ENCODE data around the gene CAMK2N2.

CAMK2N2 gene

DNA sequence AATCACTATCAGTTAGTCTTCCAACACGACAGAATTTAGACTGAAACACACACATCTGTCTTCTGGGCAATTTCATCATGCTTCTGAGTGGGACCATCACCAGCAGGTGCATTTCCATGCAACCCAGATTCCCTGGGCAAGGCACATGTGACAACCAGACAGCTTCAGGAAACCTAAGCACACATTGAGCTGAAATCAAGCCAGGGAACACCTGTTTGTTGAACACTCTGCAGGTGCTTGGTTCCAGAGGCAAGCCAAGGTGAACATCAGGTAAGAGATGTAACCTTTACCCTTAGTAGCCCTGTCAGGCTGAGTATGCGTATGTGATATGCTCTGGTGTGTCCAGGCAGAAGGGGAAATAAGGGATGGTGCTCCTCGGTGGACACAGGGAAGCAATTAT is 34.4 kb upstream of the CAMK2N2 start:
- H3K27me3 ChIP-seq (ENCODE audit: control insufficient read depth, low read length) = peaks cover 10% of the 10 kb centered on the region; the same call in 1 of the 2 replicates
- no peak for TF ChIP-seq EZH2phosphoT487 (IDR thresholded peaks at IDR 0.05; ENCODE audit: borderline replicate concordance, low read length)
- TF ChIP-seq, protein P1, sequence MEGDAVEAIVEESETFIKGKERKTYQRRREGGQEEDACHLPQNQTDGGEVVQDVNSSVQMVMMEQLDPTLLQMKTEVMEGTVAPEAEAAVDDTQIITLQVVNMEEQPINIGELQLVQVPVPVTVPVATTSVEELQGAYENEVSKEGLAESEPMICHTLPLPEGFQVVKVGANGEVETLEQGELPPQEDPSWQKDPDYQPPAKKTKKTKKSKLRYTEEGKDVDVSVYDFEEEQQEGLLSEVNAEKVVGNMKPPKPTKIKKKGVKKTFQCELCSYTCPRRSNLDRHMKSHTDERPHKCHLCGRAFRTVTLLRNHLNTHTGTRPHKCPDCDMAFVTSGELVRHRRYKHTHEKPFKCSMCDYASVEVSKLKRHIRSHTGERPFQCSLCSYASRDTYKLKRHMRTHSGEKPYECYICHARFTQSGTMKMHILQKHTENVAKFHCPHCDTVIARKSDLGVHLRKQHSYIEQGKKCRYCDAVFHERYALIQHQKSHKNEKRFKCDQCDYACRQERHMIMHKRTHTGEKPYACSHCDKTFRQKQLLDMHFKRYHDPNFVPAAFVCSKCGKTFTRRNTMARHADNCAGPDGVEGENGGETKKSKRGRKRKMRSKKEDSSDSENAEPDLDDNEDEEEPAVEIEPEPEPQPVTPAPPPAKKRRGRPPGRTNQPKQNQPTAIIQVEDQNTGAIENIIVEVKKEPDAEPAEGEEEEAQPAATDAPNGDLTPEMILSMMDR (IDR thresholded peaks at IDR 0.05; ENCODE audit: low read depth, low read length, poor library complexity, severe bottlenecking) = no peak

DNA sequence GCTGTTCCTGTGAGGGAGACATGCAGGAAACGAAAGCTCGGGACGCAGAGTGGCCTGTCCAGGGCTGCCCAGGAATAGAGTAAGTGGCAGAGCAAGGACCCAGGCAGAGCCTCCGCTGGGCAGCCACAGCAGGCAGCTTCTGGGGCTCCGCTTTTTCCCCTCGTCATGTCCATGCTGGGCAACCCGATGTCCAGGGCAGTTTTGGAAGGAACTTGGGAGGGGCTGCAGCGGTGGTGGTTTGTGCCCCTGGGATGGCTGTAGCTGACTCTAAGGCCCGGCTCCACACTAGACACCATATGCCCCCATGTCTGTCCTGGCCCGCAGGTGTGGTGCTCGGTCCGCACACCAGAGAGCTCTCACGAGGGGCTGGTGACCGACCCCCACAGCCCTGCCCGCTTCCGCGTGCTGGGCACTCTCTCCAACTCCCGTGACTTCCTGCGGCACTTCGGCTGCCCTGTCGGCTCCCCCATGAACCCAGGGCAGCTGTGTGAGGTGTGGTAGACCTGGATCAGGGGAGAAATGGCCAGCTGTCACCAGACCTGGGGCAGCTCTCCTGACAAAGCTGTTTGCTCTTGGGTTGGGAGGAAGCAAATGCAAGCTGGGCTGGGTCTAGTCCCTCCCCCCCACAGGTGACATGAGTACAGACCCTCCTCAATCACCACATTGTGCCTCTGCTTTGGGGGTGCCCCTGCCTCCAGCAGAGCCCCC is 30.5 kb upstream of the CAMK2N2 start:
- Histone ChIP-seq H3K4me2 (ENCODE audit: low read length) (no peak overlapping the region), H3K4me3 (ENCODE audit: low read length) (no peak overlapping the region), H3K4me1 (ENCODE audit: control insufficient read depth, low read length) (no peaks in the 10 kb centered on the region), H3K79me2 (ENCODE audit: control insufficient read depth, low read length) (no peaks in the 10 kb centered on the region), H3K36me3 (ENCODE audit: control insufficient read depth, low read length) (no peaks in the 10 kb centered on the region), H3F3A (ENCODE audit: control insufficient read depth, insufficient read depth) (0 out of 2 replicates have a peak, but pooled peaks cover 3% of the 10 kb centered on the region), H3K27ac (ENCODE audit: low read depth, low read length) (no peak overlapping the region), H3K27me3 (ENCODE audit: control insufficient read depth, low read length) (peaks cover 13% of the 10 kb centered on the region; the same call in 1 of the 2 replicates), H4K20me1 (ENCODE audit: control insufficient read depth, insufficient read depth, low read depth, low read length) (no peaks in the 10 kb centered on the region), H3K9me3 (ENCODE audit: control insufficient read depth, insufficient read depth, low read length) (no peaks in the 10 kb centered on the region), H3K9me2 (replicated peaks; ENCODE audit: control insufficient read depth, low read length) (no peaks in the 10 kb centered on the region)
- TF ChIP-seq EZH2phosphoT487 (IDR thresholded peaks at IDR 0.05; ENCODE audit: borderline replicate concordance, low read length) = no peak
- TF ChIP-seq, protein P1 (IDR thresholded peaks at IDR 0.05; ENCODE audit: low read depth, low read length, poor library complexity, severe bottlenecking) = no peak

More for the DNA sequence above, 34.4 kb upstream of the CAMK2N2 start:
- Histone ChIP-seq H3K4me2 (ENCODE audit: low read length) (no peak overlapping the region), H3K36me3 (ENCODE audit: control insufficient read depth, low read length) (peaks cover 16% of the 10 kb centered on the region), H3K9me3 (ENCODE audit: control insufficient read depth, insufficient read depth, low read length) (no peaks in the 10 kb centered on the region), H4K20me1 (ENCODE audit: control insufficient read depth, insufficient read depth, low read depth, low read length) (peaks cover 9% of the 10 kb centered on the region; the same call in 1 of the 2 replicates), H3K4me1 (ENCODE audit: control insufficient read depth, low read length) (peaks cover 16% of the 10 kb centered on the region), H3F3A (ENCODE audit: control insufficient read depth, insufficient read depth) (peaks cover 3% of the 10 kb centered on the region; the same call in 1 of the 2 replicates), H3K79me2 (ENCODE audit: control insufficient read depth, low read length) (peaks cover 18% of the 10 kb centered on the region), H3K27ac (ENCODE audit: low read depth, low read length) (no peak overlapping the region), H3K9me2 (replicated peaks; ENCODE audit: control insufficient read depth, low read length) (no peaks in the 10 kb centered on the region), H3K4me3 (ENCODE audit: low read length) (no peak overlapping the region)

DNA sequence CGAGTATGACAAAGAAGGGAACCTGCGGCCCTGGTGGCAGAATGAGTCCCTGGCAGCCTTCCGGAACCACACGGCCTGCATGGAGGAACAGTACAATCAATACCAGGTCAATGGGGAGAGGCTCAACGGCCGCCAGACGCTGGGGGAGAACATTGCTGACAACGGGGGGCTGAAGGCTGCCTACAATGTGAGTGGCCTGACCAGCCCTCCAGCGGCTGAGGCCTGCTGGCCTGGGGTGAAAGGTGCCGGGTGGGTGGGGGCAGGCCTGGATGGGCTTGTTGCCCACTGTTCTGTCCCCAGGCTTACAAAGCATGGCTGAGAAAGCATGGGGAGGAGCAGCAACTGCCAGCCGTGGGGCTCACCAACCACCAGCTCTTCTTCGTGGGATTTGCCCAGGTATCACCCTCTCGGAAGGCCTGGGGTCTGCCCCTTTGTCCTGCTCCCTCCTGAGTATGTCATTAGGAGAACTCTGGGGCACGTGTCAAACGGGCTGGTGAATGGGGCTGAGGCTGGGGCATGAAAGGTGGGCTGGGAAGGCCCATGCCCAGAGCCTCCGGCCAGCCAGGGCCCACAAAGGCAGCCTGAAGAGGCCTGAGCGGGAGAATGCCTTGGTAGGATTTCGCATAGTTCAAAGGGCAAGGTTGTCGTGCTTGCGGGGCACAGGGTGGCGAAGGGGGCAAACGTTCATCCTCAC is 29.8 kb upstream of the CAMK2N2 start:
- Histone ChIP-seq H3K4me3 (ENCODE audit: low read length) (no peak overlapping the region), H3K4me1 (ENCODE audit: control insufficient read depth, low read length) (no peaks in the 10 kb centered on the region)
- no peak for TF ChIP-seq EZH2phosphoT487 (IDR thresholded peaks at IDR 0.05; ENCODE audit: borderline replicate concordance, low read length)
- TF ChIP-seq, protein P1 (IDR thresholded peaks at IDR 0.05; ENCODE audit: low read depth, low read length, poor library complexity, severe bottlenecking) = no peak

More for the DNA sequence above, 29.8 kb upstream of the CAMK2N2 start:
- peaks cover 13% of the 10 kb centered on the region; the same call in 1 of the 2 replicates for H3K27me3 ChIP-seq (ENCODE audit: control insufficient read depth, low read length)
- H4K20me1 ChIP-seq (ENCODE audit: control insufficient read depth, insufficient read depth, low read depth, low read length) = no peaks in the 10 kb centered on the region
- no peak overlapping the region for H3K27ac ChIP-seq (ENCODE audit: low read depth, low read length)
- H3F3A ChIP-seq (ENCODE audit: control insufficient read depth, insufficient read depth) = 0 out of 2 replicates have a peak, but pooled peaks cover 3% of the 10 kb centered on the region
- no peaks in the 10 kb centered on the region for H3K9me3 ChIP-seq (ENCODE audit: control insufficient read depth, insufficient read depth, low read length)
- no peak overlapping the region for H3K4me2 ChIP-seq (ENCODE audit: low read length)
- no peaks in the 10 kb centered on the region for H3K9me2 ChIP-seq (replicated peaks; ENCODE audit: control insufficient read depth, low read length)
- H3K36me3 ChIP-seq (ENCODE audit: control insufficient read depth, low read length) = no peaks in the 10 kb centered on the region
- H3K79me2 ChIP-seq (ENCODE audit: control insufficient read depth, low read length) = no peaks in the 10 kb centered on the region

Measured in DOHH2 (cell line).